ENCODE measurements around the gene SEMG1. TPM values are rescaled to one million over a fixed set of nuclear protein-coding genes. Genes with fewer than 3 reads are reported as not detected.

Gene SEMG1
- total RNA-seq, 1 donor from 2014 or later = not detected

GRCh38 chr20:45223136-45223535, 16.3 kb downstream of the SEMG1 start:
- H3K9me3 ChIP-seq = no peaks in the 10 kb centered on the region
- H3K27me3 ChIP-seq = no peaks in the 10 kb centered on the region
- no peak overlapping the region for H3K4me3 ChIP-seq
- no peaks in the 10 kb centered on the region for H3K4me1 ChIP-seq
- no peak for TF ChIP-seq CTCF (IDR thresholded peaks at IDR 0.05)
- no peak for DNase-seq (ENCODE audit: low spot score in 2 of 2)
- no peaks in the 10 kb centered on the region for H3K36me3 ChIP-seq
- intact Hi-C loops (cut with DNase I) = no loop called here
- H3K27ac ChIP-seq = no peak overlapping the region

- intact Hi-C loops (cut with DNase I) = no loop called here
- no peaks in the 10 kb centered on the region for H3K36me3 ChIP-seq
- H3K4me3 ChIP-seq = no peak overlapping the region
- H3K27ac ChIP-seq = no peak overlapping the region
- H3K4me1 ChIP-seq = no peaks in the 10 kb centered on the region
- H3K27me3 ChIP-seq = no peaks in the 10 kb centered on the region
- no peak for DNase-seq (ENCODE audit: low spot score in 2 of 2)
- TF ChIP-seq CTCF (IDR thresholded peaks at IDR 0.05) = no peak
- H3K9me3 ChIP-seq = no peaks in the 10 kb centered on the region
These were observed 19.5 kb downstream of the SEMG1 start for GRCh38 chr20:45226287-45226686.

- no peak for DNase-seq (ENCODE audit: low spot score in 2 of 2)
- H3K27me3 ChIP-seq = no peaks in the 10 kb centered on the region
- no peak overlapping the region for H3K27ac ChIP-seq
- TF ChIP-seq CTCF (IDR thresholded peaks at IDR 0.05) = no peak
- intact Hi-C loops (cut with DNase I) = no loop called here
- H3K36me3 ChIP-seq = no peaks in the 10 kb centered on the region
- H3K9me3 ChIP-seq = no peaks in the 10 kb centered on the region
- H3K4me1 ChIP-seq = no peaks in the 10 kb centered on the region
- no peak overlapping the region for H3K4me3 ChIP-seq
These were observed 22.6 kb downstream of the SEMG1 start for GRCh38 chr20:45229264-45230056.

- DNase-seq (ENCODE audit: low spot score in 2 of 2) = no peak
- Histone ChIP-seq H3K36me3 (no peaks in the 10 kb centered on the region), H3K9me3 (peaks cover 5 to 8% of the 10 kb centered on the region in 2 donors), H3K27me3 (no peaks in the 10 kb centered on the region), H3K4me3 (no peak overlapping the region), H3K4me1 (no peaks in the 10 kb centered on the region), H3K27ac (no peak overlapping the region)
- intact Hi-C loops (cut with DNase I) = no loop called here
- TF ChIP-seq CTCF (IDR thresholded peaks at IDR 0.05) = no peak
These were observed 23.8 kb downstream of the SEMG1 start for GRCh38 chr20:45230631-45231030.

- no peak for TF ChIP-seq CTCF (IDR thresholded peaks at IDR 0.05)
- no peaks in the 10 kb centered on the region for H3K4me1 ChIP-seq
- H3K4me3 ChIP-seq = no peak overlapping the region
- no peaks in the 10 kb centered on the region for H3K27me3 ChIP-seq
- peaks cover 6 to 8% of the 10 kb centered on the region in 2 donors for H3K9me3 ChIP-seq
- intact Hi-C loops (cut with DNase I) = no loop called here
- no peak for DNase-seq (ENCODE audit: low spot score in 2 of 2)
- H3K27ac ChIP-seq = no peak overlapping the region
- H3K36me3 ChIP-seq = no peaks in the 10 kb centered on the region
These were observed 29.2 kb downstream of the SEMG1 start for GRCh38 chr20:45235995-45236394.

Data from ascending aorta (tissue), 2 donors.